ENCODE data around the gene TMEM51.
"Not testable (repeated sequence)": the region's sequence is repeated elsewhere in the genome, so short reads cannot be mapped to it uniquely, and the experiment has no call there.

TMEM51 gene

DNA sequence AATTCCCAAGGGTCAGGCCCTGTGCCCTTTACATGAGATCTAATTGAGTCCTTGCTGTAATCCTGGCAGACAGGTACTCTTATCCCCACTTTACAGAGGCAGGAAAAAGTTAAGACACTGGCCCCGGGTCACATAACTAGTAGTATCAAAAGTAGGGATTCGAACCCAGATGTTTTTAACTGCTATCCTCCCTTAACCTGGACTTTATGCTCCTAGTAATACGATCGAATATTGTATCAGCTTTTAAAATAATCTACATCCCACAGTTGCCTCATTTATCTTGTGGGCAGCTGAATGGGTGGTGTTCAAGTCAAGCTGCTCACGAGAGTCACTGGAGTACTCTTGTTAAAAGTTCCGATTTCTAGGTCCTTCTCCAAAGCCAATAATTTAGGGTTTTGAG, 25.5 kb upstream of the TMEM51 start:
- DNase-seq (ENCODE audit: low spot score) = no peak

DNA sequence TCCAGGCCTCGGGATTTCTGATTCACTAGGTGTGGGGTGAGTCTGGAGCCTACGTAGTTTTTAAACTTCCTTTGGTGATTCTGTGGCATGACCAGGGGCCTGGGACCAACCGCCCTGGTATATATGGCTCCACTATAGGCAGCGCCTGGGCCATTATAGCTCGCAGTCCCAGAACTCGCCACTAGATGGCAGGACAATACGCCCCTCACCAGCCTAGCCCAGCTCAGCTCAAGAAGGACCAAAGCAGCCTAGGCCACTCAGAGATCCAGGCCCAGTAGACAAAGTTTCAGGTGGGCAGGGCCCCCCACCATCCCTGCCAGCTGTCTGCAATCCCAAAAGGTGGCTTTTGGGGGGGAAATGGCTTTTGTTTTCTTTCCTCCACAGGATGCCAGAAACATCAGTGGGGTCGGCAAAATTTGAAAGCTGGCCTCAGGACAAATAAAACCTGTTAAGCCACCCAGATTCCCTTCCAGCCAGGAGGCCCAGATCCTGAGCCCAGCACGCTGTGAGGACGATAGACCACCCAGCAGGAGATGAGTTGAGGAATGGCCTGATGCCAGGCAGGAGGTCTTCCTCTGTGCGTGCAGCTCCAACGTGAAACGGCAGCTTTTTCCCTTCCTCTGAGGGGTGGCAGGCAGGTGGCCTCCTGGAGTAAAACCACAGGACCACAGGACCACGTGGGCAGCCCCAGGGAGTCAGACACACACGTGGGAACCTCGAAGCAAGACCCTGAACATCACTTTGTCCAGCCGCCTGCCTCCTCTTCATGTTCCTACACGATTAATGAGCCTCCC, 24.8 kb upstream of the TMEM51 start:
- peak; percentile 75 for DNase-seq (ENCODE audit: low spot score)

DNA sequence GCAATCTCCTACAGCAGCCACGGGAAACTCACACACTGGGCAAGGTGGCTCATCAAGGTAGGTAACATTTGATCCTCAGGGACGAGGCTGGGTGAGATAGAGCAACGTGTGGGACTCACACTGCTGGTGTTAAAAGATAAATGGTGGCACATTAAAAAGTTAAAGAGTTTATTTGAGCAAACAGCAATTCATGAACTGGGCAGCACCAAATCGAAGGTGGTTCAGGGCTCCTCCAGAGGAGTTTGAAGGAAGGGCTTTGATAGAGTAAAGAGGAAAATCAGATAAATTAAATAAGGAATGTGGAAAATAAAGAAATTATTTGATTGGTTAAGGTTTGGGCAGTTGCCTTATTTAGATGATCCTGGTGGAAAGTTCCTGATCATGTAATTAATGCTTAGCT, 23.6 kb upstream of the TMEM51 start:
- DNase-seq (ENCODE audit: low spot score) = no peak

DNA sequence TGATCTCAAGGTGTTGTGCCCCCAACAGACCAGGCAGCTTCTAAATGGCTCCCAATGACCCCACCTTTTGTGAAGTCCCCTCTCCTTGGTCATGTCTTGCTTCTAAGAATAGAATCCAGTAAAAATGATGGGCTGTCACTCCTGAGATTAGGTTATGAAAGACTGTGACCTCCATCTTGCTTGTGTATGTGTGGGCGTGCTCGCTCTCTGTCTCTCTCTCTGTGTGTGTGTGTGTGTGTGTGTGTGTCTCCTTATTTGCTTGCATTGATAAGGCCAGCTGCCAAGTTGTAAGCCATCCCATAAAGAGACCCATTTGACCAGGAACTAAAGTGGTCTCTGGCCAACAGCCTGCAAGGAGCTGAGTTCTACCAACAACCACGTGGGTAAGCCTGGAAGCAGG, 22.9 kb upstream of the TMEM51 start:
- no peak for DNase-seq (ENCODE audit: low spot score)

DNA sequence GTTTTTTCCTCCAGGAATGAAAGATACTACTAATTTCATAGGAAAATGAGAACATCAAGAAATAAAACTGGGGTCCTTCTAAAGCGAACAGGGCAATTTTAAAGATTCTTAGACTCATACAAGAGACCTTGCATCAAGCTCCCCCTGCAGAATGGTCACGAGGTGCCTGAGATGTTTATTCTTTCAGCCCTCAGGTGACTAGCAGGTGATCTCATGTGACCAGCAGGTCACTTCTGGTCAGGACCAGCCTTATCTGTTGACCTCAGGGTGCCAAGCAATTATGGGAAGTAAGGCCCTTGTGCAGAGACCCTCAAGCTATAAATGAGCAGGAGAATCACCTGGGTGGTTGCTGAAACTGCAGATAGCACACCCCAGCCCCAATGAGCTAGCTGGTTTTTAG, 20.6 kb upstream of the TMEM51 start:
- no peak for DNase-seq (ENCODE audit: low spot score)

DNA sequence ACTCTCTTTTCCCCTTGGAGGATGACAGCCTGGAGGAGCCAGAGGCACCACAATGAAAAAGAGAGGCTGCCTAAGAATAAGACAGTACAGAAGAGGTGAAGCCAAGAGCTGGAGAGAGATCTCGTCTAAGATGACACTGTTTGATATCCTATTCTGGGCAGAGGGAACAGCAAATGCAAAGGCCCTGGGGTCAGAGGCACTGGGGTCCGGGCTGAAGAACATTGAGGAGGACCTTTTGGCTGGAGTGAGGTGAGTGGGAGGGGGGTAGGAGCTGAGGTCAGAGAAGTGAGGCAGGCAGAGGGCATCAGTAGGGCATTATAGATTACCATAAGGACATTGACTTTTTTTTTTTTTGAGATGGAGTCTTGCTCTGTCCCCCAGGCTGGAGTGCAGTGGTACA, 19.3 kb upstream of the TMEM51 start:
- DNase-seq (ENCODE audit: low spot score) = no peak

- DNase-seq (ENCODE audit: low spot score) = not testable (repeated sequence)
Observed at GRCh38 chr1:15135604-15136003, 17.9 kb upstream of the TMEM51 start.

- no peak for DNase-seq (ENCODE audit: low spot score)
Observed at GRCh38 chr1:15137809-15138208, 15.7 kb upstream of the TMEM51 start.

DNA sequence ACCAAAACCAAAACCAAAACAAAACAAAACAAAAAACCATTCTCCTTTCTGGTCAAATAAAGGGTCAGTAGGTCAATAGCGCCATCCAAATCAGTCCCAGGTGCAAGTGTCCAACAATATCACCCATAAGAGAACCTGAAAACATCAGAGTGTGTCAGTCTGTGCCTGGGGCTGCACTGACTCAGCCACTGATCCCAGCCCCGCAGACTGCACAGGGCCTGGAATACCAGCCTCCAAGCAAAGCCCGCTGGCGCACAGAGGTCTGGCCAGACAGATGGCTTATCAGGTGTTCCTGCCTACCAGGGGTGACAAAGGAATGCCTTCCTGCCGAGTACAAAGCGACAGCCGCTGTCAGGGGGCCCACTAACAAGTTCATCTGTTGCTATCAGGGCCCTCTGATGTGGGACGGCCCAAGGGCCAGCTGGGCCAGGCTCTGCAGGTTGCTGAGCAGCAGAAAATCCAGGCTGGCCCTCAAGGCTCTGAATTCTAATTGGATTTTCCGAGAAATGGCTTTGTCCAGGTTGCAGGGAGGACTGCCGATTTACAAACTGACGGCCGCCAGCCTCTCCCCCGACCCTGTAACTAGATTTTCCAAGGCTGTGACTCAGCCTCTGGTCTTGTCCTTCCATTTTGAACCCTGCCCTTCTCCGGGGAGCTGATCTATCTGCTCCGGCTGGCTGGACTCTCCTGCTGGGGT, 13.7 kb upstream of the TMEM51 start:
- no peak for DNase-seq (ENCODE audit: low spot score)

DNA sequence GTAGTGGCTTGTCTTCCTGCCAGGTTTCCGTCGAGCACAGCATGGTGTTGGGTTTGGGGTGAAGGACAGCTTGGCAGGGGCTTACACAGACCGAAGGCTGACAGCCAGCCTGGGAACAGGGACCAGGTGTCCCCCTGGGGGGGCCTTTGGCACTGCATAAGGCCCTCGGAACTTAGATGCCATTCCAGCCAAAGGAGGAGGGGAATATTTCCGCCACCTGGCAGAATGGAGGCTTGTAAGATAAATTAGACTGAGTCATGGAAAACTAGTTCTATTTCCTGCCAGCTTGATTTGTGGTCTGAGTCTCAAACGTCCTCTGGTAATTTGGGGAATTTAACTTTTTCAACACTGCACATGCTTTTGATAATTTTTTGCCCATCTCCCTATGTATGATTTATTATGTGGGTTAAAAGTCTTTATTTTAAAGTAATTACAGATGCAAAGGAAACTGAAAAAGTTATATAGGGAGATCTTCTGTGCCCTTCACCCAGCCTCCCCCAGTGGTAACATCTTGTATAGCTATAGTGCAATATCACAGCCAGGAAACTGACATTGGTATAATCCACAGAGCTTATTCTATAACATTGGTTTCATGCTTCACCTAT, 11.5 kb upstream of the TMEM51 start:
- DNase-seq (ENCODE audit: low spot score) = peak; percentile 54

GRCh38 chr1:15145327-15145726, 8.2 kb upstream of the TMEM51 start:
- DNase-seq (ENCODE audit: low spot score) = no peak

DNA sequence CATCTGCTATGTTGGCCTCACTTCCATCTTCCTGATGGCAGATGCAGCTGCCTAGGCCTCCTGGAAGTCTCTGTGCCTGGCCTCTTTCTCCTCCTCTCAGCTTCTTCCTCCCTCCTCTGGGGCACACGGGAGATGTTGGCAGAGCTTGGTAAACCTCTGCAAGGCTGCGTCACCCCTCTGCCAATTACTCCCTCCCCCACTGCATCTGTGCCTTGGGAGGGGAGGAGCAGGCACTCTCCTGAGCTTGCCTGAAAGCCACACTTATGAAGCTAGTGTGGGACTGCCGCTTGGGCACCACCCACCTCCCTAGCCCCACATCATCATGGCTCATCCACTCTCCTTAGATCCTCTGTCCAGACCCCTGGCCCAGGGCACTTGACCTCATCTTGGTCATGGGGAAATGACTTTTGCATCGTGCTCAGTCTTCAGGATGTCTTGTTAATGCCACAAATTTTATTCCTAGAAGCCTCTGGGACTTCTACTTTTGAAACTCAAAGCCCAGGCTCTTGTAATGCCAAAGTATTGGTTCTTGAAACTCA, 7.3 kb upstream of the TMEM51 start:
- DNase-seq (ENCODE audit: low spot score) = no peak

DNA sequence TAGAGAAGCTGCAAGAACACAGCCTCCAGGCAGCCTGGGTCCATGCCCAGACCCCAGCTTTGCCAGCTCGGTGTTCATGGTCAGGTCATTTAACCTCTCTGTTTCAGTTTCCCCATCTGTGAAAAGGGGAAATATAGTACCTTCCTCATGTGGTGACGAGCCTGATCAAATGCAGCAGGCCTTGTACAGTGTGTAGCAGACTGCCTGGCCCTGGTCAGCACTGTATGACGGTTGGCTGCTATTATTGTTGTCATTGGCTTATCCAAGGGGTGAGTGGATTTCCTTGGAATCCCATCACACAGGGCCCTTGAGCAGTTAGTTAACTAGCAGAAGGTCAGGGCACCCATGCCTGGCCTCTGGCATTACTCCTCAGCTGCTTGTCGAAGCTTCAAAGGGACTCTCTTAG, 6.6 kb upstream of the TMEM51 start:
- no peak for DNase-seq (ENCODE audit: low spot score)

DNA sequence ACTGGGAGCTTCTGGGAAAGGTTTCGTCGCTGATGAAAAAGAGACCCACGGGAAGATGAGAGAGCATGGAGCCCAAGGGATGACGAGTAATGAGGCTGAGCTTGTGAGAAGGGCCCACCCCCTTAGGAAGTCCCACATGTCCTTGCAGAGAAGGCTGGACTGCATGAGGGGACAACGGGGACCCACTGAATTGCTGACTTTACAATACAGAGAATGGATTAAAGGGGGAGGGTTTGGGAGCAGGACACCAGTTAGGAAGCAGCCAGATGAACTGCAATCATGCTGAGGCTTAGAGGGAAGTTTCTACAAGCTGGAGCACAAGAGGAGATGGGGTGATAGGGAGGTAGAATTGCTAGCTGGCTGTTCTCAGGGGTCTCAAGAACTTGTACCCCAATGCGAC, 5.5 kb upstream of the TMEM51 start:
- DNase-seq (ENCODE audit: low spot score) = no peak

DNA sequence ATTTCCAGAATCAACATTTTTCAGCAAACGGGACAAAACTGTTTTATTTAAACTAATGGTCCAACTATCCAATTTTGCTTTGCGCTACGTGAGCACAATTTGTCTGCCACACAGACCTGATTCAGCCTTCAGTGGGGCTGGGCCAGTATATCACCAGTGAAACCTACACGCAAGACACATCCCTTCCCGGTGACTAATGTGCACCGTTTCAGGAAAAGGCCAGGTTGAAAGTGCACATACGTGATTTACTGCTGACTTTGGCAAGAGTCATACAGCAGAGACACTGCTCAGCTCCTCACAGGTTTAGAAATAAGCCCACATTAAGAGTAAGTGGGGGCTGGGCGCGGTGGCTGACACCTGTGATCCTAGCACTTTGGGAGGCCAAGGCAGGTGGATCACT, 5.1 kb upstream of the TMEM51 start:
- DNase-seq (ENCODE audit: low spot score) = no peak

DNA sequence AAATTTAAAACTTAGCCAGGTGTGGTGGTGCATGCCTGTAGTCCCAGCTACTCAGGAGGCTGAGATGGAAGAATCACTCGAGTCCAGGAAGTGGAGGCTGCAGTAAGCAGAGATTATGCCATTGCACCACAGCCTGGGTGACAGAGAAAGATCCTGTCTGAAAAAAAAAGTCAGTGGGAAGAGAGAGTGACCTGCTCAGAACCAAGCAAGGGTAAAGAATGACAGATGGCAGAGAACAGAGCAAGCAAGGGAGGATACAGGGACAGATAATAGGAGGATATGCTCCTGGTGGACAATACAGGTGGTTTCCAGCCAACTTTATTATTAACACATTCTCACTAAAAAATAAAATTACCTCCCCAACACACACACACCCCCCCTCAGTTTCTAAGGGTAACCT, 4.6 kb upstream of the TMEM51 start:
- DNase-seq (ENCODE audit: low spot score) = no peak

GRCh38 chr1:15150376-15150775, 3.2 kb upstream of the TMEM51 start:
- no peak for DNase-seq (ENCODE audit: low spot score)

GRCh38 chr1:15151377-15151806, 2.2 kb upstream of the TMEM51 start:
- no peak for DNase-seq (ENCODE audit: low spot score)

GRCh38 chr1:15151871-15152270, 1.7 kb upstream of the TMEM51 start:
- no peak for DNase-seq (ENCODE audit: low spot score)

DNA sequence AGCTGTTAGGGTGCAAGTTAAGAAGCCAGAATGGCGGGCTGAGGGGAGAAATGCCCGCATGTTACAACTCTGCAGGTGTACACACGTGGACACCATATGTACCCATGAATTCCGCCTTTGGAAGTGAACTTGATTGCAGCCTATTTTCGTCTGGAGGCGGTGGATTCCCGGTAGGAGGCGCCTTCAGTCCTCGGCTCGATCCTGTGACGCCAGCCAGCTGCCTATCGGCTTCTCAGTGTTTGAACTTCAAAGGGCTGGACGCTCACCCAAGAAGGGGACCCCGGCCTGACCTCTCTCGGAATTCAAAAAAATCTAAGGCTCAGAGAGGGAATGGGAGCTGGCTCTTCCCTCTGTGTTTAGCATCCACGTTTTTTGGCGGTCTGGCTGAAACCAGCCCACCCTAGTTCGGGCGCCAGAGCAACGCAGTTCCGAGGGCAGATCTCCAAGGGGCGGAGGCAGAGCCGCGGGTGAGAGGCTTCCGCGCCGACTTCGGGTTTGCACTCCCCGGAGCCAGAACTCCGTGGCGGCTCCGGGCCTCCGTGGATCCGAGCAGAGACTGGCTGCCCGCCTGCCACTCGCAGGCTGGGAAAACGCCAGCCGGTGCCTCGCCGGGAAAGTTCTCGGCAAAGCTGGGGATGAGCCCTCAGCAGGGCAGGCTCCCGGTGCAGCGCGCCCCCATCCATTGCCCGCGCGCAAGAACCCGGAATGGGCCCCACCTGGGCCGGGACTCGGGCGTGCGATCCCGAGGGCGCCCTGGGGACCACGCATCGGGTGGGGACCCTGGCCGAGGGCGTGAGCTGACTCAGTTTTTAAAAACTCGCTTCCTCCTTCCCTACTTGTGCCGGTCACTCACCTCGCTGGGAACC, 996 bp upstream of the TMEM51 start:
- peak; percentile 84 for DNase-seq (ENCODE audit: low spot score)

GRCh38 chr1:15153842-15154479, 414 bp downstream of the TMEM51 start:
- DNase-seq (ENCODE audit: low spot score) = peak; percentile 56
